Gastroesophageal sphincter (tissue), 4 donors: ENCODE results near the gene DGKI. TPM values are rescaled to one million over a fixed set of nuclear protein-coding genes. Genes with fewer than 3 reads are reported as not detected.

Experiments used
- ATAC-seq: fragments of 150-250 bp; one replicate; pipeline ENCODE4 v1.9.1; 2016; ENCODE audit warnings: mild to moderate bottlenecking, moderate library complexity
- H3K27ac ChIP-seq, 4 donors: fragments of 200-600 bp; sonication (generic) in 3 of 4; 1 replicate in 3 of 4; 2 replicates in 1 of 4; pipeline ENCODE4 v1.5.1; 2016 to 2019
- H3K27me3 ChIP-seq: fragments of 200-600 bp; sonication (generic); one replicate; pipeline ENCODE4 v1.5.1; 2019
- H3K36me3 ChIP-seq, 2 donors: fragments of 200-600 bp; sonication (generic); one replicate each; pipeline ENCODE4 v1.5.1; 2019; ENCODE audit warnings: control low read depth in 1 of 2
- H3K4me1 ChIP-seq, 3 donors: fragments of 200-600 bp; sonication (generic); 1 replicate in 2 of 3; 2 replicates in 1 of 3; pipeline ENCODE4 v1.5.1; 2016 to 2019; ENCODE audit warnings: control low read depth in 2 of 3
- H3K4me3 ChIP-seq, 2 donors: fragments of 200-600 bp; sonication (generic); one replicate each; pipeline ENCODE4 v1.5.1; 2019; ENCODE audit warnings: mild to moderate bottlenecking in 1 of 2, moderate library complexity in 1 of 2
- H3K9me3 ChIP-seq, 3 donors: fragments of 200-600 bp; sonication (generic); one replicate each; pipeline ENCODE4 v1.5.1; 2017 to 2019; ENCODE audit warnings: control low read depth in 2 of 3
- CTCF ChIP-seq, 4 experiments: fragments of 200-600 bp in 2 of 4; fragments of 450-650 bp in 2 of 4; sonication (generic) in 1 of 4; IDR thresholded peaks; one replicate each; pipeline ENCODE4 v1.5.1; 2017 to 2019; ENCODE audit warnings: antibody characterized with exemption in 4 of 4, mild to moderate bottlenecking in 2 of 4, moderate library complexity in 2 of 4
- EP300 ChIP-seq: sonication (generic); formaldehyde crosslinking; IDR thresholded peaks from one replicate; pipeline ENCODE4 v1.6.1; 2017; ENCODE audit warnings: antibody characterized with exemption, mild to moderate bottlenecking
- POLR2A ChIP-seq, 2 donors: fragments of 450-650 bp; IDR thresholded peaks; one replicate each; pipeline ENCODE4 v1.6.1; 2017; ENCODE audit warnings: antibody characterized with exemption in 2 of 2, mild to moderate bottlenecking in 2 of 2, moderate library complexity in 1 of 2
- POLR2AphosphoS5 ChIP-seq: sonication (generic); formaldehyde crosslinking; IDR thresholded peaks from one replicate; pipeline ENCODE4 v1.6.1; 2017; ENCODE audit warnings: antibody characterized with exemption
- WGBS, 2 donors: methylation state at CpG; one replicate each; pipeline ENCODE4 v1.1.5; 2018; ENCODE audit warnings: low coverage in 1 of 2; 5-methylcytosine and 5-hydroxymethylcytosine counted together
- total RNA-seq, 4 donors: library from RNA; depleted of rRNA; stranded (reverse); fragments of >200 nt; gene quantifications; one replicate each; pipeline ENCODE4 v1.1.0, GENCODE V29; 2016

The DGKI gene
- total RNA-seq, 4 donors from 2014 or later = 0.27 to 4.8 (median 3.2) TPM

- Histone ChIP-seq H3K27me3 (no peaks in the 10 kb centered on the region), H3K9me3 (peaks cover 0 to 15% (median 0%) of the 10 kb centered on the region in 3 donors), H3K36me3 (no peaks in the 10 kb centered on the region), H3K4me3 (no peak overlapping the region), H3K27ac (no peak overlapping the region), H3K4me1 (no peaks in the 10 kb centered on the region)
- TF ChIP-seq CTCF (IDR thresholded peaks at IDR 0.05) (no peak), POLR2A (IDR thresholded peaks at IDR 0.05) (no peak), EP300 (no peak), POLR2AphosphoS5 (no peak)
- ATAC-seq = no peak
- 56 to 61% methylated on average over 3 of the region's 3 CpGs for whole genome bisulfite sequencing, 2 donors
These were observed 59.3 kb downstream of the DGKI start for GRCh38 chr7:137787301-137787976.

- TF ChIP-seq CTCF (IDR thresholded peaks at IDR 0.05) (no peak), POLR2AphosphoS5 (no peak), POLR2A (IDR thresholded peaks at IDR 0.05) (no peak), EP300 (no peak)
These were observed 68.3 kb downstream of the DGKI start for GRCh38 chr7:137778511-137778910.

GRCh38 chr7:137774793-137775201, 72.0 kb downstream of the DGKI start:
- no peaks in the 10 kb centered on the region for H3K4me1 ChIP-seq
- no peaks in the 10 kb centered on the region for H3K36me3 ChIP-seq
- WGBS, 2 donors = 54 to 70% methylated on average over 3 to 4 of the region's 4 CpGs

More at GRCh38 chr7:137778511-137778910, 68.3 kb downstream of the DGKI start:
- no peak overlapping the region for H3K27ac ChIP-seq
- ATAC-seq = no peak
- no peak overlapping the region for H3K4me3 ChIP-seq
- H3K27me3 ChIP-seq = no peaks in the 10 kb centered on the region
- no peaks in the 10 kb centered on the region for H3K36me3 ChIP-seq
- H3K9me3 ChIP-seq = peaks cover 0 to 8% (median 0%) of the 10 kb centered on the region in 3 donors
- no peaks in the 10 kb centered on the region for H3K4me1 ChIP-seq

GRCh38 chr7:137772748-137773147, 74.0 kb downstream of the DGKI start:
- no peaks in the 10 kb centered on the region for H3K27me3 ChIP-seq
- H3K4me3 ChIP-seq = no peak overlapping the region
- no peaks in the 10 kb centered on the region for H3K9me3 ChIP-seq
- ATAC-seq = no peak
- H3K4me1 ChIP-seq = no peaks in the 10 kb centered on the region
- no peaks in the 10 kb centered on the region for H3K36me3 ChIP-seq
- TF ChIP-seq EP300 (no peak), POLR2A (IDR thresholded peaks at IDR 0.05) (no peak), POLR2AphosphoS5 (no peak), CTCF (IDR thresholded peaks at IDR 0.05) (no peak)
- H3K27ac ChIP-seq = no peak overlapping the region

More at GRCh38 chr7:137774793-137775201, 72.0 kb downstream of the DGKI start:
- Histone ChIP-seq H3K4me3 (no peak overlapping the region), H3K9me3 (no peaks in the 10 kb centered on the region), H3K27ac (no peak overlapping the region), H3K27me3 (no peaks in the 10 kb centered on the region)
- no peak for ATAC-seq
- TF ChIP-seq CTCF (IDR thresholded peaks at IDR 0.05) (no peak), POLR2A (IDR thresholded peaks at IDR 0.05) (no peak), POLR2AphosphoS5 (no peak), EP300 (no peak)

- ATAC-seq = no peak
- H3K27ac ChIP-seq = no peak overlapping the region
- H3K36me3 ChIP-seq = no peaks in the 10 kb centered on the region
- no peaks in the 10 kb centered on the region for H3K4me1 ChIP-seq
- TF ChIP-seq POLR2A (IDR thresholded peaks at IDR 0.05) = no peak
- WGBS, 2 donors = 69 to 93% methylated on average over 2 to 3 of the region's 3 CpGs
- H3K27me3 ChIP-seq = no peaks in the 10 kb centered on the region
- no peaks in the 10 kb centered on the region for H3K9me3 ChIP-seq
- H3K4me3 ChIP-seq = no peak overlapping the region
These were observed 74.5 kb downstream of the DGKI start for GRCh38 chr7:137772316-137772715.
